ENCODE data around the gene TFDP1.

DNA sequence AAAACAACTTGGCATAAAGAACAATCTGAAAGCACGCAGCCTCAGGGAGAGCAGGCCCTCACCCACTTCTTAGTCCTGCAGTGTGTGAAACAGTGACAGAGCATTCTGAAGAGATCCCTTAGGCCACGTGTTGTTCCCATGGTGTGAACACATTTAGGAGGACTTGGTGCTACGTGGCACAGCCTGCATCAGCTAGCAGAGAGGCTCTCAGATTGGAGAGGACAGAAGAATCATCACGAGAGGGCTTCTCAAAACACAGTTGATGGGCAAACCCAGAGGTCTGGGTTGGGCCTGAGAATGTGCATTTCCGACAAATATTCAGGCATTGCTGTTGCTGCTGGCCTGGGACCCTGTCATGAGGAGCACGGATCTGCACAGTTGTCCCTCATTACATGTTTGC is 26.1 kb upstream of the TFDP1 start:
- TF ChIP-seq POLR2A (IDR thresholded peaks at IDR 0.05; ENCODE audit: low read depth, low read length) (no peak), MAZ (IDR thresholded peaks at IDR 0.05; ENCODE audit: borderline replicate concordance, low read depth, low read length) (no peak), MAFK (IDR thresholded peaks at IDR 0.05; ENCODE audit: low read depth, low read length) (no peak), RAD21 (IDR thresholded peaks at IDR 0.05; ENCODE audit: low read length) (no peak), RFX5 (IDR thresholded peaks at IDR 0.05; ENCODE audit: low read depth, low read length) (no peak), BHLHE40 (IDR thresholded peaks at IDR 0.05; ENCODE audit: low read depth, low read length) (no peak), CEBPB (IDR thresholded peaks at IDR 0.05; ENCODE audit: low read depth, low read length) (no peak), NFE2L2 (IDR thresholded peaks at IDR 0.05; ENCODE audit: low read depth, low read length) (no peak), SMC3 (IDR thresholded peaks at IDR 0.05; ENCODE audit: low read depth, low read length) (no peak), CHD1 (IDR thresholded peaks at IDR 0.05; ENCODE audit: low read depth, low read length) (no peak)
- TF ChIP-seq, protein P1, sequence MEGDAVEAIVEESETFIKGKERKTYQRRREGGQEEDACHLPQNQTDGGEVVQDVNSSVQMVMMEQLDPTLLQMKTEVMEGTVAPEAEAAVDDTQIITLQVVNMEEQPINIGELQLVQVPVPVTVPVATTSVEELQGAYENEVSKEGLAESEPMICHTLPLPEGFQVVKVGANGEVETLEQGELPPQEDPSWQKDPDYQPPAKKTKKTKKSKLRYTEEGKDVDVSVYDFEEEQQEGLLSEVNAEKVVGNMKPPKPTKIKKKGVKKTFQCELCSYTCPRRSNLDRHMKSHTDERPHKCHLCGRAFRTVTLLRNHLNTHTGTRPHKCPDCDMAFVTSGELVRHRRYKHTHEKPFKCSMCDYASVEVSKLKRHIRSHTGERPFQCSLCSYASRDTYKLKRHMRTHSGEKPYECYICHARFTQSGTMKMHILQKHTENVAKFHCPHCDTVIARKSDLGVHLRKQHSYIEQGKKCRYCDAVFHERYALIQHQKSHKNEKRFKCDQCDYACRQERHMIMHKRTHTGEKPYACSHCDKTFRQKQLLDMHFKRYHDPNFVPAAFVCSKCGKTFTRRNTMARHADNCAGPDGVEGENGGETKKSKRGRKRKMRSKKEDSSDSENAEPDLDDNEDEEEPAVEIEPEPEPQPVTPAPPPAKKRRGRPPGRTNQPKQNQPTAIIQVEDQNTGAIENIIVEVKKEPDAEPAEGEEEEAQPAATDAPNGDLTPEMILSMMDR (conservative IDR thresholded peaks at IDR 0.05; ENCODE audit: low read depth, low read length) = no peak
- TF ChIP-seq, protein P2, sequence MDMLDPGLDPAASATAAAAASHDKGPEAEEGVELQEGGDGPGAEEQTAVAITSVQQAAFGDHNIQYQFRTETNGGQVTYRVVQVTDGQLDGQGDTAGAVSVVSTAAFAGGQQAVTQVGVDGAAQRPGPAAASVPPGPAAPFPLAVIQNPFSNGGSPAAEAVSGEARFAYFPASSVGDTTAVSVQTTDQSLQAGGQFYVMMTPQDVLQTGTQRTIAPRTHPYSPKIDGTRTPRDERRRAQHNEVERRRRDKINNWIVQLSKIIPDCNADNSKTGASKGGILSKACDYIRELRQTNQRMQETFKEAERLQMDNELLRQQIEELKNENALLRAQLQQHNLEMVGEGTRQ (IDR thresholded peaks at IDR 0.05; ENCODE audit: low read depth, low read length) = no peak
- TF ChIP-seq, protein P3, sequence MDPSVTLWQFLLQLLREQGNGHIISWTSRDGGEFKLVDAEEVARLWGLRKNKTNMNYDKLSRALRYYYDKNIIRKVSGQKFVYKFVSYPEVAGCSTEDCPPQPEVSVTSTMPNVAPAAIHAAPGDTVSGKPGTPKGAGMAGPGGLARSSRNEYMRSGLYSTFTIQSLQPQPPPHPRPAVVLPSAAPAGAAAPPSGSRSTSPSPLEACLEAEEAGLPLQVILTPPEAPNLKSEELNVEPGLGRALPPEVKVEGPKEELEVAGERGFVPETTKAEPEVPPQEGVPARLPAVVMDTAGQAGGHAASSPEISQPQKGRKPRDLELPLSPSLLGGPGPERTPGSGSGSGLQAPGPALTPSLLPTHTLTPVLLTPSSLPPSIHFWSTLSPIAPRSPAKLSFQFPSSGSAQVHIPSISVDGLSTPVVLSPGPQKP (IDR thresholded peaks at IDR 0.05; ENCODE audit: borderline replicate concordance, low read depth, low read length) = no peak
